Stimulated activated naive CD4-positive, alpha-beta T cell (primary cell): ENCODE measurements around the gene TIAM1.

ENCODE experiments used
- DNase-seq, 6 experiments: peaks; one replicate each; lab custom pipeline; 2025; lab: John Stamatoyannopoulos, UW

TIAM1 gene

DNA sequence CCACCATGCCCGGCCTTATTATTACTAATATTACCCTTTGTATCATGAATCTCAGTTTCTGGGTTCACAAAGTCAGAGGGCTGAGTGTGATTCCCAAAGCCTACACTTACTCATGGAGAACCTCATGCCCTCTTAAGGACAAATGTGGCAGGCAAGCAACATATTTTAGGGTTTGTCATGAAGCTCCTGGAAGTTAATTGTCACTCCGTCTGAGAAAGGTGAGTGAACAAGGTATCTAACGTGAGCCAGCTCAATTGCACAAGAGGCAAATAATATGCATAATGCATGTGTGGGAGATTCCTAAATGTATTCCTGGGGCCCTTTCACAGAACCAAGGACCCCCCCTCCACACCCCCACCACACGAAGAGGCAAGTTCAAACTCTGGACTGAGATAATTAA is 10.1 kb upstream of the TIAM1 start:
- DNase-seq: no peak

DNA sequence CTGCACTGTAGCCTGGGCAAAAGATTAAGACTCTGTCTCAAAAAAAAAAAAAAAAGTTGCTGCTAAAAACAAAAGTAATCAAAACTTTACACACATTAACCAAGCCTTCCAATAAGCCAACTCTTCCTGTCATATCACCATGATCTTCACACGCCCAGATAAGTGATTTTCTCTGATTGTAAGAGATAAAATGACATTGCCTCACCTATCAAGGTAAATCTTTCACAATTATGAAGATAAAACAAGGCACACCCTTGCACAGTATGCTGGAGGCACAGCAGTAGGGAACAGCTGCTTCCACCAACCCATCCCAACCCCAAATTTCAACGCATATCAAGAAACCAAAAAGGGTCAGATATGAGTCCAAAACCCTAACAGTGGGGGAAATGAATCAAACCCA is 8.8 kb upstream of the TIAM1 start:
- DNase-seq: no peak

DNA sequence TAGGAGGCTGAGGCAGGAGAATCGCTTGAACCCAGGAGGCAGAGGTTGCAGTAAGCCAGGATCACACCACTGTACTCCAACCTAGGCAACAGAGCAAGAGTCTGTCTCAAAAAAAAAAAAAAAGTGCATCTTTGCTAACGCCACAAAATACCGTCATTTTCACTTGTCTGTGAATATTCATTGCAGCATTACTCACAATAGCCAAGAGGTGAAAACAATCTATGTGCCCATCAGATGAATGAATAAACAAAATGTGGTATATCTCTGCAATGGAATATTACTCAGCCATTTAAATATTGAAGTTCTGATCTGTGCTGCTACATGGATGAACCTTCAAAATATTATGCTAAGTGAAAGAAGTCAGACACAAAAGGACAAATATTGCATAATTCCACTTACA is 7.9 kb upstream of the TIAM1 start:
- no peak for DNase-seq

GRCh38 chr21:31351438-31351837 is 7.4 kb upstream of the TIAM1 start:
- no peak for DNase-seq

DNA sequence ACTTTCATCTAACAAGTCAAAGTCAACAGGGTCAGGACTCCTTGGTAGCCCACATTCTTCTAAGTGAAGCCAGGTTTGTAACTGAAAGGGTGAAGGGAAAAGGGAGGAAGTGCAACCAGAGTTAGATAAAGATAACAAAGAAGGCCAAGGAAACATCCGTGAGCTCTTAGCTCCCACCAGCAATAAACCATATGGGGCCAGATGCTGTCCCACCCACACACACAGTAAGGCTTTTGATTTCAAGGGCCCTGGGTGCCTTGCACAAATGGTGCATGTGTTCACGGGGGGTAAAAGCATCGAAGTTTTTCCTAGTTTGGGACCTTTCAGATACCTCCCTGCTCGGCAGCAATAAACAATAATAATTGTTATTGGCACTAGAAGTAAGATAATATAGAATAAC is 5.1 kb upstream of the TIAM1 start:
- no peak for DNase-seq

DNA sequence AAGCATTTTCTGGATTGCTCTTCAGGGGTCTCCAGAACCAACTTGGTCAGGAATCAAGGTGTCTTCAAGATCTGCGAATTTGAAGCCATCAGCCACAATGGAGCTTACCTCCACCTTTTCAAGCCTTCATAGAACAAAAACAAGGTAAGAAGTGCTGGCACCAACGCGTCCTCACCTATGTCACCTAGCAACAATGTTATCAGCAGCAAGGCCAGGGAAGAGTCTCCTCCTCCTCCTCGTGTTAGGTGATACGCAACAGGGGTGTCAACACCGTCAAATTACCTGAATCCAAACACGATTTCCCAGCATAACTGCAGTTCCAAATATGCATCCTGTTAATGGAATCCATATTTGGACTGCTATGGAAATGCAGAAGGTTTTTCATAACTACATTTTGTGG is 4.1 kb upstream of the TIAM1 start:
- DNase-seq: no peak

DNA sequence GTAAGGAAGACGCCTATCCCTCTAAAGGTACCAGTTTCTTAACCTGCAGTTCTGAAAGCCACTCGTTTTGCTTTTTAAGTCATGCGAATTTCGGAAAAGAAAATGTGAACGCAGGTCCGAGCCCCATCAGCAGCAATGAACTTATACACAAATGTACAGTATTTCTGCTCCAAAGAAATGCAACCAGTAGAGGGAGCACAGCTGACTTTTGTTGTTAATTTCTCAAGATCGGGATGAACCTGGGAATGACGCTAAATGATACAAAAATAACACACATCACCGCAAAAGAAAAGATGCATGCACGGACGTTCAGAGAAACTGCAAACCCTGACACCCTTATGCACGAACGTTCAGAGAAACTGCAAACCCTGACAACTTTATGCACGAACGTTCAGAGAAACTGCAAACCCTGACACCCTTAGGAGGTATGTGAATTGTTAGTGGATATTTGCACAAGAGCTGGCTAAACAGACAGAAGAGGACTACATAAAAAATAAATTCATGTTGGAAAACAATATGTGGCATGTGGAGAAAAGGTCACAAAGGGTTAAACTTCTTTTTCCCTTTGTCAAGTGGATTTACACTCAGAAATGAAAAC is 3.5 kb upstream of the TIAM1 start:
- no peak for DNase-seq

GRCh38 chr21:31346256-31346821 is 2.3 kb upstream of the TIAM1 start:
- no peak for DNase-seq

DNA sequence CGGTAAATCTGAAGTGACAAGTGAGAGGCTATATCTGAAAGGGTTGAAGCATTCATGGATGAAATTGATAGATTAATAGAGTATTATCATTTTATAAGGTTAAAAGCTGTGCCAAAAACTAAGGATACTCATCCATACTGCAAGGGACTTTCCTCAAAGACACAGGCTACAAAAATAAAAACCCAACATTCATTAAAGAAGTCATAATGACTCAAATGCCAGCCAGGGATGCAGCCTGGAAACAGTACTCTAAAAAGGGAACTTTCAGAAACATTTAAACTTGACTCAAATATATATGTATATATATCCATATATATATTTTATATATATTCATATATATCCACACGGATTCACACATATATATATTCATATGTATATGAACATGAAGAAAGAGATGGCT is 1.1 kb upstream of the TIAM1 start:
- DNase-seq: no peak

- DNase-seq: no peak
Observed at GRCh38 chr21:31343030-31343510, 991 bp downstream of the TIAM1 start.

- DNase-seq: no peak
Observed at GRCh38 chr21:31342348-31342747, 1.7 kb downstream of the TIAM1 start.

- DNase-seq: no peak
Observed at GRCh38 chr21:31340942-31341487, 3.0 kb downstream of the TIAM1 start.

- DNase-seq: no peak
Observed at GRCh38 chr21:31340514-31340913, 3.5 kb downstream of the TIAM1 start.

DNA sequence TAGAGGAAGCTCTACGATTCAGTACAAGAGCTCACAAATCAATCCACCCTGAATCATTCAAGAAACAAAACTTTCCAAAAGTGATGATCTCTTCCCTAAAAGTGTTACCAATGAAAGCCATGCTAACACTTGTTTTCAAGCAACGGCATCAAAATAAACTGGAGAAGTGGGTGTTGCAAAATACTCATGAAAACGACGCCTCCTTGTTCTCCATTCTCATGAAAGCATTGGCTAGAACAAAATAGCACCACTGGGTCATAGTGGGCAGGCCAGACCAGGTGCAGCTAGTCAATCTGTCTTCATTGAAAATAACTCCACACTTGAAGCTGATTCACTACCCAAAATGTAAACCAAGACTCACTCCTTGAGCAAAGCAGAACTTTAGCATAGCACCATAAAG is 4.3 kb downstream of the TIAM1 start:
- no peak for DNase-seq

DNA sequence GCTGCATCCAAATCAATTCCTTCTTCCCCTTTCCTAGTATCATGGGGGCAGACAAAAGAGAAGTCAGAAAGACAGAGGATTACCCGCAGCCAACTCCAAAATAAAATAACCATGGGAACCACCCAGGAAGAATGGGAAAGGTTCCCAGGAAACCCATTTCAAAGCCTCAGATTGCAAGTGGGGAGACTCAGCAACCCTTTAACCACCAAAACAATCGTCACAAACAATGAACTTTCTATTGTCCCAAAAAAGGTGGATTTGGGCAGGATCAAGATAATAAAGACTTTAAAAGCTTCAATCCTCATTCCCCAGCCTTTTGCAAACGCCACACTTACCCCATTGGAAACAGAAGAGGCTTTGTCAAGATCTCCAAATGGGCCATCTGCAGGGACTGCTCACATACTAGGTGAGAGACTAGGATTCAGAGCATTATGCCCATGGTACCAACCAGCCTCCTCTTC is 5.1 kb downstream of the TIAM1 start:
- DNase-seq: no peak

- no peak for DNase-seq
Observed at GRCh38 chr21:31337996-31338907, 5.8 kb downstream of the TIAM1 start.

- DNase-seq: no peak
Observed at GRCh38 chr21:31337086-31337485, 7.0 kb downstream of the TIAM1 start.

DNA sequence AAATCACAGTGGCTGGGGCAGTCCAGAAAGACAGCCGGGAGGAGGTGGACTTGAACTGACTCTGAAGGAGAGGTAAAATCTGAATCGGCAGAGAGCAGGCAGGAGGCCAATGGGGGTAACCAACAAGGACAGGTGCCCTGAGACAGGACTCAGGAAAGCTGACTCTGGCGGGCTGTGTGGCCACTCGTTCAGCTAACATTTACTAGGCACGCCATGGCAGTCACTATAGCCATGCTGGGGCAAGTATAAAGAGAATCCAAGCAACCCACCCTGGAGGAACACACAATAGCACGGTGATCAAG is 7.4 kb downstream of the TIAM1 start:
- DNase-seq: no peak

DNA sequence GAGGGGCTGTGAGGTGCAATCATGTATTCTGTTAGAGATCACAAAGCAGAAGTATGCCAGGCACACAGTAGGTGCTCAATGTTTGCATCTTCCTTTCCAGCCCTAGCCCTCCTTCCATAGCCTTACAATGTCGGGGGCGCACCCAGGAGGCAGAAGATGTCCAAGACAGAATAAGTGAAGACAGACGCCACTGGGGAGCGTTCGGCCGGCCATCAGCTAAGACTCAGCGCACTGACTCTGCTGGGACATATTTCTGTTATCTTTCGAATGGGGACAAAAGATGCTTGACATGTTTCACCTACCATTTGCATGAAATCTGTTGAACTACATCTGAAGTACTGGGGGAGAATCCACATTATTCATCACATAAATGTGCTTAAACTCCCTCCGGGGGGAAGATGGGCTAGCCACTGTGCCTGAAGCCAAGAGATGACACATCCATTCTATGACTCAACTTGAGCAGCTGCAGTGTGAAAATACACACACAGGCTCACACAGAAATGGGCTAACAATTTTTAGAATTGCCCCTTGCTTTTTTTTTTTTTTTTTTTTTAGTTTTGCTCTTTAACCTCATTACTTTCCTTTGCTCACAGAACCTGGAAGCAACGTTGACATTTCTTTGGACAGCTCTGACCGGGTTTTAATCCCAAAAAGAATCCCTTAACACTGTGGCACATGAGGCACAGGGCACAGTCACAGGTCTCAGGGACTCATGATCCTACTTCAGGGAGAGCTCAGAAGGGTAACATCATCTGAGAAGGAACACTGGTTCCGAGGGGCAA is 7.9 kb downstream of the TIAM1 start:
- no peak for DNase-seq

- no peak for DNase-seq
Observed at GRCh38 chr21:31334648-31335121, 9.4 kb downstream of the TIAM1 start.

DNA sequence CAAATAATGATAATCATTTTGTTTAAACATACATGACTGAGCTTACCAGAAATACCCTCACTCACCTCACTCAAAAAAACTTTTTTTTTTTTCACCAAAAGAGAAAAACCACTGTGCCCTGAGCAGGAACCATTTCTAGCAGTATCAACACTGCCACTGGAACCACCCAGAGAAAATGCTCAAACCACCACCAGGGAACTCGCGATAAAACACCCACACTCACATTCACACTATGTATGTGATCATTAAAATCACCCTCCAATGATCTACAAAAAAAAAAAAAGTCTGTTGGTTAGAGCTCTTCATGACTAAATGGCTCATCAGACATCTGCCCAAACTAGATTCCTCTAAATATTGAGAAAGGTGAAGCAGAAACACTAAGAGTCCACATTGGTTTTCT is 11.5 kb downstream of the TIAM1 start:
- no peak for DNase-seq

- no peak for DNase-seq
Observed at GRCh38 chr21:31331231-31331630, 12.8 kb downstream of the TIAM1 start.
